Activated naive CD4-positive, alpha-beta T cell treated with anti-CD3 and anti-CD28 coated beads for 36 hours (primary cell): Measurements from ENCODE around the gene ADK. TPM values are rescaled to one million over a fixed set of nuclear protein-coding genes. Genes with fewer than 3 reads are reported as not detected.

Source experiments
- CTCF ChIA-PET: fragments of 350-600 bp; sonication (Branson Sonifier 250); formaldehyde crosslinking; loops from one replicate; lab custom pipeline; 2021; ENCODE audit warnings: antibody characterized with exemption; lab: Charles Lee
- DNase-seq: peaks from one replicate; pipeline ENCODE4 v3.0.0-alpha.2; 2020
- H3K27ac Mint-ChIP-seq: one replicate; pipeline ENCODE4 v1.8.0; 2021; ENCODE audit warnings: mild to moderate bottlenecking, mixed read lengths
- H3K27me3 Mint-ChIP-seq: one replicate; pipeline ENCODE4 v1.8.0; 2021; ENCODE audit warnings: low read depth, mixed read lengths
- H3K36me3 Mint-ChIP-seq: one replicate; pipeline ENCODE4 v1.8.0; 2021; ENCODE audit warnings: low read depth, mixed read lengths
- H3K4me1 Mint-ChIP-seq: one replicate; pipeline ENCODE4 v1.8.0; 2021; ENCODE audit warnings: low read depth, mixed read lengths
- H3K4me3 Mint-ChIP-seq: one replicate; pipeline ENCODE4 v1.8.0; 2021; ENCODE audit warnings: mild to moderate bottlenecking, moderate library complexity, mixed read lengths
- H3K9me3 Mint-ChIP-seq: one replicate; pipeline ENCODE4 v1.8.0; 2021; ENCODE audit warnings: mixed read lengths
- intact Hi-C: fragments of 100-400 bp; cut with micrococcal nuclease; formaldehyde crosslinking; loops from one replicate; pipeline ENCODE4 v1.15.1; 2023
- total RNA-seq, 2 experiments: library from RNA; stranded (reverse); gene quantifications; one replicate each; pipeline ENCODE4 v1.2.3, GENCODE V29; 2021

Gene ADK
- total RNA-seq, 2 experiments from 2014 or later, result 43.4 to 43.9 TPM

GRCh38 chr10:74150204-74150989, 624 bp upstream of the ADK start, which contains the start of gene AP3M1:
Gene AP3M1 (minus strand): TSS chr10:74150828. CDS start chr10:74138379, 12,449 bp downstream.
- intact Hi-C loops, result loop anchor here (1.0 to 2.0 kb wide), 2 partner anchors 152 to 676 kb away; partner anchors contain the start of genes KAT6B and VCL
- DNase-seq, result peak; percentile 89
- CTCF ChIA-PET, result interaction anchor here (0.5 to 1.3 kb wide), 4 partner anchors 26 to 643 kb away, joined by 3 to 4 read pairs (median 4); no protein-coding TSS in a partner anchor
- Mint-ChIP-seq H3K27me3 (no peaks in the 10 kb centered on the region), H3K27ac (peak within 1 kb of the TSS; percentile 33), H3K4me3 (no peak within 1 kb of the TSS), H3K36me3 (peaks cover 5% of the 10 kb centered on the region), H3K9me3 (no peaks in the 10 kb centered on the region), H3K4me1 (peaks cover 39% of the 10 kb centered on the region)

- Mint-ChIP-seq H3K27me3 (no peaks in the 10 kb centered on the region), H3K4me1 (peaks cover 27% of the 10 kb centered on the region), H3K27ac (peak overlapping the region; percentile 33), H3K4me3 (no peak overlapping the region), H3K36me3 (no peaks in the 10 kb centered on the region), H3K9me3 (no peaks in the 10 kb centered on the region)
- DNase-seq, result no peak
- CTCF ChIA-PET, result interaction anchor here (0.6 kb wide), 1 partner anchor 949 kb away, joined by 3 read pairs; no protein-coding TSS in a partner anchor
- intact Hi-C loops, result loop anchor here (1.0 to 2.0 kb wide), 11 partner anchors 24 to 1082 kb away; partner anchors contain the start of genes SAMD8, VCL and ZSWIM8
Observed at GRCh38 chr10:74151879-74152722, 1.1 kb downstream of the ADK start.

- peaks cover 24% of the 10 kb centered on the region for H3K4me1 Mint-ChIP-seq
- CTCF ChIA-PET, result no interaction called here
- H3K27me3 Mint-ChIP-seq, result no peaks in the 10 kb centered on the region
- no peak overlapping the region for H3K27ac Mint-ChIP-seq
- no peak for DNase-seq
- H3K36me3 Mint-ChIP-seq, result no peaks in the 10 kb centered on the region
- H3K9me3 Mint-ChIP-seq, result no peaks in the 10 kb centered on the region
- intact Hi-C loops, result no loop called here
- no peak overlapping the region for H3K4me3 Mint-ChIP-seq
Observed at GRCh38 chr10:74153123-74153522, 2.1 kb downstream of the ADK start.

- CTCF ChIA-PET, result no interaction called here
- H3K4me3 Mint-ChIP-seq, result no peak overlapping the region
- no peak for DNase-seq
- H3K27me3 Mint-ChIP-seq, result no peaks in the 10 kb centered on the region
- no peaks in the 10 kb centered on the region for H3K9me3 Mint-ChIP-seq
- H3K4me1 Mint-ChIP-seq, result peaks cover 20% of the 10 kb centered on the region
- no peak overlapping the region for H3K27ac Mint-ChIP-seq
- H3K36me3 Mint-ChIP-seq, result no peaks in the 10 kb centered on the region
- intact Hi-C loops, result no loop called here
Observed at GRCh38 chr10:74153676-74154075, 2.7 kb downstream of the ADK start.

- Mint-ChIP-seq H3K4me3 (no peak overlapping the region), H3K27ac (no peak overlapping the region), H3K36me3 (peaks cover 6% of the 10 kb centered on the region), H3K27me3 (no peaks in the 10 kb centered on the region), H3K9me3 (no peaks in the 10 kb centered on the region), H3K4me1 (peaks cover 20% of the 10 kb centered on the region)
- CTCF ChIA-PET, result interaction anchor here (0.6 to 1.8 kb wide), 4 partner anchors 10 to 1018 kb away, joined by 3 to 7 read pairs (median 4); no protein-coding TSS in a partner anchor
- intact Hi-C loops, result no loop called here
- DNase-seq, result no peak
Observed at GRCh38 chr10:74156919-74157289, 5.9 kb downstream of the ADK start.

GRCh38 chr10:74160013-74160412, 9.0 kb downstream of the ADK start:
- Mint-ChIP-seq H3K27me3 (no peaks in the 10 kb centered on the region), H3K4me3 (no peak overlapping the region), H3K9me3 (no peaks in the 10 kb centered on the region), H3K36me3 (peaks cover 9% of the 10 kb centered on the region), H3K4me1 (peaks cover 12% of the 10 kb centered on the region), H3K27ac (no peak overlapping the region)
- DNase-seq, result no peak
- CTCF ChIA-PET, result interaction anchor here (0.6 kb wide), 1 partner anchor 8 kb away, joined by 4 read pairs; no protein-coding TSS in a partner anchor
- intact Hi-C loops, result no loop called here

- Mint-ChIP-seq H3K4me1 (peaks cover 17% of the 10 kb centered on the region), H3K4me3 (no peak overlapping the region), H3K9me3 (no peaks in the 10 kb centered on the region), H3K27ac (no peak overlapping the region), H3K27me3 (no peaks in the 10 kb centered on the region), H3K36me3 (peaks cover 9% of the 10 kb centered on the region)
- DNase-seq, result no peak
- CTCF ChIA-PET, result no interaction called here
- intact Hi-C loops, result no loop called here
Observed at GRCh38 chr10:74163319-74164068, 12.5 kb downstream of the ADK start.

GRCh38 chr10:74164716-74165529, 13.9 kb downstream of the ADK start:
- Mint-ChIP-seq H3K4me1 (peaks cover 25% of the 10 kb centered on the region), H3K27me3 (no peaks in the 10 kb centered on the region), H3K27ac (no peak overlapping the region), H3K4me3 (no peak overlapping the region), H3K9me3 (no peaks in the 10 kb centered on the region), H3K36me3 (peaks cover 11% of the 10 kb centered on the region)
- no peak for DNase-seq
- CTCF ChIA-PET, result interaction anchor here (0.7 to 1.0 kb wide), 2 partner anchors 38 to 48 kb away, joined by 3 read pairs; no protein-coding TSS in a partner anchor
- intact Hi-C loops, result no loop called here

GRCh38 chr10:74165530-74165901, 14.5 kb downstream of the ADK start:
- no peaks in the 10 kb centered on the region for H3K27me3 Mint-ChIP-seq
- DNase-seq, result no peak
- peaks cover 11% of the 10 kb centered on the region for H3K36me3 Mint-ChIP-seq
- H3K27ac Mint-ChIP-seq, result no peak overlapping the region
- CTCF ChIA-PET, result interaction anchor here (0.7 to 1.0 kb wide), 2 partner anchors 38 to 47 kb away, joined by 3 read pairs; no protein-coding TSS in a partner anchor
- H3K4me1 Mint-ChIP-seq, result peaks cover 25% of the 10 kb centered on the region
- H3K4me3 Mint-ChIP-seq, result no peak overlapping the region
- H3K9me3 Mint-ChIP-seq, result no peaks in the 10 kb centered on the region
- intact Hi-C loops, result no loop called here

GRCh38 chr10:74167443-74167842, 16.4 kb downstream of the ADK start:
- Mint-ChIP-seq H3K4me1 (peaks cover 25% of the 10 kb centered on the region), H3K9me3 (no peaks in the 10 kb centered on the region), H3K36me3 (peaks cover 2% of the 10 kb centered on the region), H3K27ac (no peak overlapping the region), H3K4me3 (no peak overlapping the region), H3K27me3 (no peaks in the 10 kb centered on the region)
- CTCF ChIA-PET, result interaction anchor here (0.6 to 1.4 kb wide), 4 partner anchors 10 to 1045 kb away, joined by 3 to 7 read pairs (median 5); no protein-coding TSS in a partner anchor
- intact Hi-C loops, result no loop called here
- no peak for DNase-seq

- peaks cover 2% of the 10 kb centered on the region for H3K36me3 Mint-ChIP-seq
- CTCF ChIA-PET, result no interaction called here
Observed at GRCh38 chr10:74171625-74172024, 20.6 kb downstream of the ADK start.

More at GRCh38 chr10:74171625-74172024, 20.6 kb downstream of the ADK start:
- no peak overlapping the region for H3K27ac Mint-ChIP-seq
- intact Hi-C loops, result no loop called here
- H3K4me1 Mint-ChIP-seq, result peaks cover 17% of the 10 kb centered on the region
- DNase-seq, result no peak
- no peak overlapping the region for H3K4me3 Mint-ChIP-seq
- no peaks in the 10 kb centered on the region for H3K27me3 Mint-ChIP-seq
- H3K9me3 Mint-ChIP-seq, result no peaks in the 10 kb centered on the region
